ENCODE measurements around the gene NTNG2.

DNA sequence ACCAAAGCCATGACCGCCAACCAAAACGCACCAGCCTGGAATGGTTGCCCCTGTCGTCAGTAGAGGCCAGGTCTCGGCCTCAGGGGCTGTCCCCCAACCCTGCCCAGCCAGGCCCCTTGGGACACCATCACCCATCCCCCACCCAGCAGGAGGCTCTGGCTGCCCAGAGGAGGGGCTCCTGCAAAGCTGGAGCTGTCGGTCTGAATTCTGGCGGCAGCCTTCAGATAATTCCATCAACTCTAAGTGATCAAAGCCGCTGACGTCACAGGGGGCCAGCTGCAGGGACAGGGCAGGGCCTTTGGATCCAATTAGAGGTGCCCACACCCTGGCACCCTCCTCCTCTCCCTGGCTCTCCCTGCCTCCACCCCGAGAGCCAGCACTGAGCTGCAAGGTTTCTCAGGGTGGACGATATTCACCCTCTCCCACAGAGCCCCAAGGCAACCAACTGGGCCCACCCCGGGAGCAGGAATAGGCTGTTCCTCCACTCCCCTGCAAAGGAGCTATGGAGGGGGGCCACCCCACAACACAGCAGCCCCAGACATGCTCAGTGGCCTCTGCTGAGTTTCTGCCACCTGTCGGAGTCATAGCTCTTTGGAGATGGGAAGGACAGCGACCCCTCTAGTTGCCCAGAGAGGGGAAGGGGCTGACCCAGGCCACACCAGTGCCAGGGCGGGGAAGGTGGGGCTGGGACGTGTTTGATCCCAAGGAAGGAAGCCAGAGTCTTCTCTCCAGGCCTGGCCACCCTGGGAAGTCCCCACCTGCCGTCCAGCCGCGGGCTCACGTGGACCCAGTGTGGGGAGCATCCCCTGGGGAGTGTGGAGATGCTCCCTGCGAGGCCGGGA, 78.4 kb downstream of the NTNG2 start:
- TF ChIP-seq EP300 (IDR thresholded peaks at IDR 0.05; ENCODE audit: low read depth), result no peak
- TF ChIP-seq, protein P1, sequence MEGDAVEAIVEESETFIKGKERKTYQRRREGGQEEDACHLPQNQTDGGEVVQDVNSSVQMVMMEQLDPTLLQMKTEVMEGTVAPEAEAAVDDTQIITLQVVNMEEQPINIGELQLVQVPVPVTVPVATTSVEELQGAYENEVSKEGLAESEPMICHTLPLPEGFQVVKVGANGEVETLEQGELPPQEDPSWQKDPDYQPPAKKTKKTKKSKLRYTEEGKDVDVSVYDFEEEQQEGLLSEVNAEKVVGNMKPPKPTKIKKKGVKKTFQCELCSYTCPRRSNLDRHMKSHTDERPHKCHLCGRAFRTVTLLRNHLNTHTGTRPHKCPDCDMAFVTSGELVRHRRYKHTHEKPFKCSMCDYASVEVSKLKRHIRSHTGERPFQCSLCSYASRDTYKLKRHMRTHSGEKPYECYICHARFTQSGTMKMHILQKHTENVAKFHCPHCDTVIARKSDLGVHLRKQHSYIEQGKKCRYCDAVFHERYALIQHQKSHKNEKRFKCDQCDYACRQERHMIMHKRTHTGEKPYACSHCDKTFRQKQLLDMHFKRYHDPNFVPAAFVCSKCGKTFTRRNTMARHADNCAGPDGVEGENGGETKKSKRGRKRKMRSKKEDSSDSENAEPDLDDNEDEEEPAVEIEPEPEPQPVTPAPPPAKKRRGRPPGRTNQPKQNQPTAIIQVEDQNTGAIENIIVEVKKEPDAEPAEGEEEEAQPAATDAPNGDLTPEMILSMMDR (IDR thresholded peaks at IDR 0.05), result no peak
- TF ChIP-seq POLR2AphosphoS5 (IDR thresholded peaks at IDR 0.05), result no peak

Data from transverse colon (tissue), 4 donors.